Kidney glomerular epithelial cell (primary cell): ENCODE measurements around the gene GMEB1.
"Not testable (repeated sequence)": the region's sequence is repeated elsewhere in the genome, so short reads cannot be mapped to it uniquely, and the experiment has no call there.

Source experiments
- DNase-seq: peaks from one replicate; lab custom pipeline; 2025; lab: John Stamatoyannopoulos, UW

GMEB1 gene

DNA sequence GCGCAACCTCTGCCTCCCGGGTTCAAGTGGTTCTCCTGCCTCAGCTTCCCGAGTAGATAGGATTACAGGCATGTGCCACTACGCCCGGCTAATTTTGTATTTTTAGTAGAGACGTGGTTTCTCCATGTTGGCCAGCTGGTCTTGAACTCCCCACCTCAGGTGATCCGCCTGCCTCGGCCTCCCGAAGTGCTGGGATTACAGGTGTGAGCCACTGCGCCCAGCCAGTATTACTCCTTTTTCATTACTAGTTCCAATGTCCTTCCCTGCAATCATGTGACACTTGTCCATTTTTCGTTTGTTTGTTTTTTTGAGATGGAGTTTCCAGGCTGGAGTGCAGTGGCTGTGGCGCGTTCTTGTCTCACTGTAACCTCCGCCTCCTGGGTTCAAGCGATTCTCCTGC lies 4.4 kb downstream of the GMEB1 start:
- DNase-seq, result not testable (repeated sequence)

DNA sequence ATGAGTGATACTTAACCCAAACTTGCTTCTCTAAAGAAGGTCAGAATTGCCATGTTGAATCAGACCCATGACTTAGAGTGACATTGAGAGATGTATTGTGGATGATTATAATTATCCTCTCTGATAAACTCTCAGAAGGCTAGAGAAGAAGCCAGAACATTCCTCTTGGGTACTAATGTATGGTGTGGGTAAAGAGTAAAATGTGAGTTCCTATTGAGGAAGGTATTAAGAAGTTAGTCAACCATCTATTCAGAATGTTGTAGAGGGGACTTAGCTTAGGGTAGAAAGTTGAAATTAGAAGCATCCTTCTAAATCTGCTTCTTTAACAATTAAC lies 7.3 kb downstream of the GMEB1 start:
- DNase-seq, result no peak

- no peak for DNase-seq
Measured at GRCh38 chr1:28680151-28680550, 11.6 kb downstream of the GMEB1 start.

DNA sequence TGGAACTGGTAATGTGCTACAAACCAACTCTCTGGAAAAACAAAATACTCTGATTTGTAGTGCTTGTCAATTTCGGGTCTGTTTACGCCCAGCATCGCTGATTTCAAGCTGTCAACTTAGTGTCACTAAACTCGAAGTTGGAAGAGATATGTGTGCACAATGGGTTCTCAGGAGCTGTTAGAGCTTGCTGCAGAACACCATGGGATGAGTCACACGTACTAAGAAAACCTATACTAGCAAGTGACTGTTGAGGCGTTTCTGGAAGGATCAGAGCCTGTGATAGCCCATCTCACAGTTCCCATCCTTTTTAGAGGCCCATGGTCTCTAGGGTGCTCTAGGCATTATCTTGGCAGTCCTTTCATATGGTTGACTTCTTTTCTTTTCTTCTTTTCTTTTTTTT lies 14.3 kb downstream of the GMEB1 start:
- no peak for DNase-seq

GRCh38 chr1:28684937-28685336 lies 16.4 kb downstream of the GMEB1 start:
- no peak for DNase-seq

DNA sequence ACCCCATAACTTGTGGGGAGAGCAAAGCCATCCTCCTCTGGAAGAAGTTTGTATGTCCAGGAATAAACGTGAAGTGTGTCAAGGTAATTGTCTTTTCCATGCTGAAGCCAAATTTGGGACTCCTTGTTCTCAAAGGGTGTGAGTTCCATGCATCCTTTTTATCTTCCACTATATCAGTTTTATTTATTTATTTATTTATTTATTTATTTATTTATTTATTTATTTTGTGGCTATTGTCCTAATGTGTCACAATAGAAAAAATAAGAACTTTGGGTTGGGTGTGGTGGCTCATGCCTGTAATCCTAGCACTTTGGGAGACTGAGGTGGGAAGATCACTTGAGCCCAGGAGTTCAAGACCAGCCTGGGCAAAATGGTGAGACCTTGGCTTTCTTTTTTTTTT lies 23.0 kb downstream of the GMEB1 start:
- DNase-seq, result not testable (repeated sequence)

- DNase-seq, result no peak
Measured at GRCh38 chr1:28703629-28704028, 35.0 kb downstream of the GMEB1 start.

DNA sequence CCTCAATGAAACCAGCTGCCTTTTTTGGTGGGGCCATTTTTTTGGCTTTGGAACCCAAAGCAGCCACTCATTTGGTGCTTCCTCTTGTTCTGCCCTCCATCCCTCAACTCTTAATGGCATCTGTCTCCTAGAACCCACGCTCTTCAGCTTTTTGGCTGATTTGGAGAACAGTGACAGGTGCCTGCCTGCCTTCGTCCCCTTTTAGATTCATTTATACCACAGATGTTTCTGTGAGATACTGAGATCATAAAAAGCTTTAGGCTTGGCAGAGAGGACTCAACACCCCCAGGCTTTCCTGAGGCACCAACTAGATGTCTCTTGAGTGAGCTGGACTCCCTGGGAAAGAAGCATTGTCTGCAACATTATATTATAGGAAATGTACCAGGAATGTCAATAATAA lies 47.8 kb downstream of the GMEB1 start:
- no peak for DNase-seq

DNA sequence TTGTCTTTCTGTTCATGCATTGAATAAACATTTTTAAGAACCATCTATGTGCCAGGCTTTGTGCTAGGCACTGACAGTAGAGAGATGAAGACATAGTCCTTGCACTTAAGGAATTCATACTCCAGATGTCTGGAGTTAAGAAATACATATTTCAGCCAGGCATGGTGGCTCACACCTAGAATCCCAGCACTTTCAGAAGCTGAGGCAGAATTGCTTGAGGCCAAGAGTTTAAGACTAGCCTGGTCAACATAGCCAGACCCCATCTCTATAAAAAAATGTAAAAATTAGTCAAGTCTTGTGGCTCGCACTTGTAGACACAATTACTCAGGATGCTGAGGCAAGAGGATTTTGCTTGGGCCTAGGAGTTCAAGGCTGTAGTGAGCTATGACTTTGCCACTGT lies 49.6 kb downstream of the GMEB1 start:
- DNase-seq, result no peak

GRCh38 chr1:28718586-28719331 lies 50.2 kb downstream of the GMEB1 start:
- no peak for DNase-seq

GRCh38 chr1:28719332-28719619 lies 50.7 kb downstream of the GMEB1 start:
- no peak for DNase-seq

GRCh38 chr1:28720376-28720775 lies 51.8 kb downstream of the GMEB1 start:
- DNase-seq, result no peak

DNA sequence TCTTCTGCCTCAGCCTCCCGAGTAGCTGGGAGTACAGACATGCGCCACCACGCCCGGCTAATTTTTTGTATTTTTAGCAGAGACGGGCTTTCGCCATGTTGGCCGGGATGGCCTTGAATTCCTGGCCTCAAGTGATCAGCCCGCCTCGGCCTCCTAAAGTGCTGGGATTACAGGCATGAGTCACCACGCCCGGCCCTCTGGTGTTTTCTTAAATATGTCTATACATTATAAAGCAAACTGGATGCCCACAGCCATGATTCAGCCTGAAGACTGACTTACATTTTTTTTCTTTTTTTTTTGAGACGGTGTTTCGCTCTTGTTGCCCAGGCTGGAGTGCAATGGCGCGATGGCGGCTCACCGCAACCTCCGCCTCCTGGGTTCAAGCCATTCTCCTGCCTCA lies 53.3 kb downstream of the GMEB1 start:
- DNase-seq, result not testable (repeated sequence)

GRCh38 chr1:28725365-28725764 lies 56.8 kb downstream of the GMEB1 start:
- DNase-seq, result not testable (repeated sequence)

DNA sequence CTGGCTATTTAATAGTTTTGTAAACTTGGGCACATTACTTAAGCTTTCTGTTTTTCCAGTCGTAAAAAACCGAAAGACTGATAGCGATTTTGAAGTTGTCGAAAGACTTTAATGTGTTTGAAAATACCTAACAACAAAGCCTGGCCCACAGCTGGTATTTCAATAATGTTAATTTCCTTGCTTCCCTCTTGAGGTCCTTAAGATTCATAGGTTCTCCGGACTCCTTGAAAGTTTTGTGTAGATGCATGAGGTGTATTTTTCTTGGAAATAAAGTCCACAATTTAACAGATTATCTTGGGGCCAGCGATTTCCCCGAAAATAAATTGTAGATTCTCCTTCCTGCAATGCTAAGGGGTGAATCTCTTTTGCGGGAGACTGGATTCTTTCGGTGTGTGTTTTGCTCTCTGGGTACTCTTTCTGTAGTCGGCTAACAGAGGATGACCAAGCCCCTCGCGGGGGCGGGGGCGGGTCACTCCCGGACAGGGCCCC lies 67.4 kb downstream of the GMEB1 start:
- DNase-seq, result no peak

DNA sequence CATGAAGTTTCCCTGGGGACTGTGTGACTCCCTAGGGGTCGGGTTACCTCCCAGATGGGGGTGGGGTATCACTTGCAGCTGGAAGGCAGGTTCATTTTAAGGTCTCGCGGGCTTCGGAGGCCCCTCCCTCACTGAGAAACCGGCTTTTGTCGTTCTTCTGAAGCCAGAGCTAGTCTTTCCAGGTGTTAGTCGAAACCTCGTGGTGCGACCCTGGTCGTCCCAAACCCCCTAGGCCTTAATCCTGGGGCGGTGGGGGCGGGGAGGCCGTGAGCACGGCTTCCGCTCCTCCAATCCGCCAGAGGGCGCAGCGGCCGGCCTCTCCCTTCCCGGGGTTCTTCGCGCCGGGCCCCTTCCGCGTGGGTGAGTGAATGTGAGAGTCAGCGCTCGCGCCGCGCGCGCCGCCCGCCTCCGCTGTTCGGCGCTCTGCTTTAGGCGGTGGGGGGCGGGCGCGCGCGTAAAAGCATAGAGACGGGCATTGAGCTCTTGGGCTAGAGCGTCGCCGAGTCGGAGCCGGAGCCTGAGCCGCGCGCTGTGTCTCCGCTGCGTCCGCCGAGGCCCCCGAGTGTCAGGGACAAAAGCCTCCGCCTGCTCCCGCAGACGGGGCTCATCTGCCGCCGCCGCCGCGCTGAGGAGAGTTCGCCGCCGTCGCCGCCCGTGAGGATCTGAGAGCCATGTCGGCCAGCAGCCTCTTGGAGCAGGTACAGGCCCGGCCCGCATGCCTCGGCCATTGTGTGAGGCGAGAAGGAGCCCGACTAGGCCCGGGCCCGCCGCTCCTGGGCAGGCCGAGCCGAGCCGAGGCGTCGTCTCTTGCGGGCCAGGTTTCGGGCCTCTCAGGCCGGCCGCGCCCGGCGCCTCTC lies 68.1 kb downstream of the GMEB1 start, which contains the start of gene YTHDF2:
Gene YTHDF2, plus strand, starts transcription at position 491 of the 857 bp plus-strand sequence. Its CDS starts 181 bp downstream, at position 672.
- peak; percentile 95 for DNase-seq

DNA sequence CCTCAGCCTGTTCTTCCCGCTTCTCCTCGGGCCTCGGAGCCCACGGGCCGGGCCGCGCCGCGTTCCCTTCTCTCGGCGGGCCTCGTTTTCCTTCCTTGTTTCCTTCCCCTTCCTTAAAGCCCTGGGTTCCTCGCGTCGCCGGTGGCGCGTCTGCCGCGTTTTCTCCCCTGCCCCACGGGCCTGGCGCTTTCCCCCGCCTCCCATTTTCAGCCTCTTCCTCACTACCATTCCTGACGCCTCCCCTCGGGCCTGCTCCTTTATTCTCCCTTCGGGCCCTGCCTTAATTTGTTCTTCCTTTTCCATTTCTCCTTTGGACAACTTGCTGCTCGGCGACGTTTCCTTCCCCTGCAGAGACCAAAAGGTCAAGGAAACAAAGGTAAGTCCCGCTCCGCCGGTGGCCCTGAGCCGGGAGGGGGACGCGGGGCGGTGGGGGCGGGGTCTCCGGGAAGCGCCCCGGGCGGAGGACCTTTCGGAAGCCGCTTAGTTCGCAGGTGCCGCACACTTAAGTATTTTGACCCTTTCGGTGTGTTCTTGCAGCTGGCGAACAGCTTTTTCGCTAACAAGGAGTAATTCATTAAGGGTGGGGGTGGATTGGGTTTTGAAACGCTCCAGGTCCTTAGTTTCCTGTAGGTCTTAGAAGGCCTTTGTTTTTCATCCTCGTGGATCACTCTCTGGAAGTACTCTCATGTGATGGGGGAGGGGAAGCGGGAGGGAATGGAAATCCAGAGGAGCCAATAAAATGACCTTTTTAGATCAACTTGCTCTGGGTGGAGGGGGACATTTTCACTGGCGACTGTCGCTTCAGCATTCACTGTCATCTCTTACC lies 68.9 kb downstream of the GMEB1 start:
- DNase-seq, result peak; percentile 40

DNA sequence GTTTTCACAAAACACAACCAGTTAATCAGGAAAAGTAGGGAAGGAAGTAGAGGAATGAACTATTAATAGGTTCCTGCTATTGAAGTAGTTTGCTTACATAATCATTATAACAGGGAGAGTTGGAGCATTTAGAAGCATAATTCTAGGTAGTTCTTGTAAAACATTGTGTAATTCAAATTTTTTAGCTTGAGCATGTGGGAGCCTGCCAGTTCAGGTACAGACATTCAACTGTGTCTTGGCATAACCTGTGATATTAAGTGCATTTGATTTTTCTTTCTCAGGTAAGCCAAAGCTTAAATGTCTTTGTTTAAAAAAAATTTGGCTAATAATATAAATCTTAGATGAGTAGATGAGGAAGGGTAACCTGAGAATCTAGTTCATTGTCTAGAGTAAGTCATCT lies 71.5 kb downstream of the GMEB1 start:
- DNase-seq, result no peak

DNA sequence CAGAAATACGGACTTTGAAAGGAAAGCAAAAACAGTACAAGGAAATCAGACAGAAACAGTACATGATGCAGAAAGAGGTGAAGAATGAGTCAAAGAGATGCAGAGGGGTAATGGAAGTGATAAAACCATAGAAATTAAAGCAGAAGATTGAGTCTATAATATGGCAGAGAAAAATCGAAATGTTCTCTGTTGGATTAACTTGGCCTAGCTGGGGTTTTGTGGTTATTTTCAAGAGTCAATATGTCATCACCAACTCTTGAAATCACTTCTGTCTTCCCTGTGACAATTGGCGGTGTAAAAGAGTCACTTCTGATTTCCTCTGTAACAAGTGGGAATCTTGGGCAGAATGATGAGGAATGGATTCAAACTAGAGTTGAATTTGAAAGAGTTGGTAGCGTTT lies 75.6 kb downstream of the GMEB1 start:
- no peak for DNase-seq

- DNase-seq, result no peak
Measured at GRCh38 chr1:28745653-28746173, 77.1 kb downstream of the GMEB1 start.

DNA sequence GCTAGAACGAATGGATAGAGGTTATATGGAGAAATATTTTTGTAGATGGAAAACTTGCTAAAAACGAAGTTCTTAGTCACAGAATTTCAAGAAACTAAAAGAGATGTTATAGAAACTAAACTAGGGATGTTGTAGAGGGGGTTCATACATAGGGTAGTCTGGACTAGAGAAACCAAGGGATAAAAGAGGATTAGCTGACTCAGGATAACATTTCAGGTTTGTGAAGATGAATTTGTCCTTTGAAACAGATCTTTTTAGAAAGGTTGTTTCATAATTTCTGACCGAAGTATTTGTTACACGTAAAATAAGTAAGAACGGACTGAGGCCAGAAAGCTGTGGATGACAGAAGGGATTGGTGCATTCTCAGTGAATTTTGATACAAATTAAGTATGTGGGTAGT lies 81.7 kb downstream of the GMEB1 start:
- DNase-seq, result no peak

GRCh38 chr1:28750771-28751294 lies 82.2 kb downstream of the GMEB1 start:
- DNase-seq, result not testable (repeated sequence)
